ENCODE measurements around the gene CACNA1S.

CACNA1S gene

GRCh38 chr1:201023920-201024624, 88.2 kb downstream of the CACNA1S start:
- no peak for DNase-seq

DNA sequence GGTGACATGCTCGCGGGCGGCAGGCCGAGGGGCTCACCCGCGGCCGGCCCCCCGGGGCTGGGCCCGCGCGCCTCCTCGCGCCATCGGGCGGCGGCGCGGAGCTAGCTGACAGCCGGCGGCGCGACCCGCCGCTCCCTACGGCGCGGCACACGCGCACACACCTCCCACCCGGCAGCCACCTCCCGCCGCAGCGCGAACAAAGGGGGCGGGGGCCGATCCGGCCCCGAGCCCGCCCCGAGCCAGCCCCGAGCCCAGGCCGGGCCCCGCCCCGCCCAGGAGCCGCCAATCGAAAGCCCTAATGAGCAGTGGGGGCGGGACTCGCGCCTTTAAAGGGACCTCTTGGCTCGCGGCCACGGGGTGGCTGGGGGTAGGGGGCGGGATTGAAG, 88.7 kb downstream of the CACNA1S start, which contains the start of gene KIF21B:
Gene KIF21B, minus strand, starts transcription at position 198 of the 386 bp plus-strand sequence. CDS start 331 bp downstream, outside the sequence.
- peak; percentile 87 for DNase-seq

GRCh38 chr1:201022820-201023516, 89.3 kb downstream of the CACNA1S start:
- peak; percentile 36 for DNase-seq

DNA sequence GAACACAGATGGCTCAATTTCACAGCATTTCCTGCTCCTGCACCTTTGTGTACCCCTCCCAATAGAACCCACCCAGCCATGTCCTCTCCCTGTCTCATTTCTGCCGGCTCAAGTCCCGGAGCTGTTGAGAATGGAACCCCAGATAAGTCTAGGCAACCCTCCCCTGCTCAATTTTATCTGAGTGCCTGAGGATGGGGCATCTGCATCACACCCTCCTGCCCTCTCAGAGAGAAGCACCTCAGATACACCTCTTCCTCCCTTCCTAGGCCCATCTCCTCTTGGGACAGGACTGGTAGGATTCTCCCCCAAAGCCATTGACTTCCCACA, 89.8 kb downstream of the CACNA1S start:
- no peak for DNase-seq

GRCh38 chr1:201021630-201022492, 90.4 kb downstream of the CACNA1S start:
- no peak for DNase-seq

DNA sequence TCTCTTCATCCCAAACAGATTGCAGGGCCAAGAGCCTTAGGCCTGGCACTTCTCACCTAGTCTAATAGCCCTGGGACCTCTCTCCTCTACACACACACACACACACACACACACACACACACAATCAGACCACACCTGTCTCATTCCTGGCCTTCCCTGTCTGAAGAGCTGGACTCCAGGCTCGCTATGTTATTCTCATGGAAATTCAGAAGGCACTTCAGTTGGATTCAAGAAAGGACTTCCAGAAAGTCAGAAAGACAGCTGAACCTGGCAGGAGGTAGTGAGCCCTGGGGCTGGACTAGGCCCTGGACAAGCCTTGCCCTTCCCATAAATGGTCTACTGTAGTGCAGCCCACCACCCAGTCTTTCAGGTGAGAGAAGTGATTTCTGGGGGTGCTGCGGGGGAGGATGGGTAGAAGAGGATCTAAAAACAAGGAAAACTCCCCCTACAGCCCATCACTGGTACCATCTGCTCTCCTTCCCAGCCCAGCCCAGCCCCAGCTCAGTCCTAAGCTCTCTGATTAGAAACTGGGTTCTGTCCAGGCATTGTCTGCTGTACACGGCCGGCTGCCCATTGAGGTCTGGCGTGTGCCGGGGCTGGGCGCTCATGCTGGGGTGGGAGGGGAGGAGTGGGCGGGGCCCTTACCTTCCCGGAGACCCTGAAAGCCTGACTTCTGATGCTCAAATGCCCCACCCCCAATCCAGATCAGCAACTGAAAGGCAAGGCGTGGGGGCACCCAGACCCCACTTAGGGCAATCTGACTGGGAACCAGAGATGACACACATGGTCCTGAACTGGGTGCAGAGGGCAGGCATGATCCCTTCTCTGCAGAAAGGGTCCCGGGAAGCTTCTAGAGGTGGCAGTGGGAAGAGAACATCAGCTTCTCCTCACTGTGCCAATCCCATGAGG, 91.3 kb downstream of the CACNA1S start:
- DNase-seq = peak; percentile 29

DNA sequence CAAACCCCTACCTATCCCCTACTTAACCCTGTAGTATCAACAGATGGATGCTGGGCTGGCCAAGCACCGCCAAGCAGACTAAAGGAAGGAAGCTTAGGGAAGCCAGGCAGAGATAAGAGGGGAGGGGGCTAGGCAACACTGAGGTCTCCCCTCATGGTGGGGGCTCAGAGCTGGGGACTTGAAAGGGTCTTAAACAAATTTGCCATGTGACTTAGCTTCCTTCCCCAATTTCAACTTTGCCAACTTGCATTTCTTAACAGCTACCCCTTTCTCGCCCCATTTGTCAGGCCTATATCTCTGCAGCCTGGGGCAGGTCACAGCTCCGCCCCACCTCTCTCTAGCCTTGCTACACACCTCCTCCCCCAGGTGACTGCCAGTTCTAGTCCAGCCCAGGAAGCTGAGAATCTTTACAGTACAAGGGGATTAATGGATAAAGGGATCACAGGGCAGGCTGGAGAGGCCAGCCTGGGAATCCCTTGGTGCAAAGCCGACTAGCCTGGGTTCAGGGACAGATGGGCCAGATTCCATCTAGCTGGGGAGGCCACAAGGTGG, 92.1 kb downstream of the CACNA1S start:
- no peak for DNase-seq

- DNase-seq = peak; percentile 77
These were observed 92.8 kb downstream of the CACNA1S start for GRCh38 chr1:201019321-201019977.

DNA sequence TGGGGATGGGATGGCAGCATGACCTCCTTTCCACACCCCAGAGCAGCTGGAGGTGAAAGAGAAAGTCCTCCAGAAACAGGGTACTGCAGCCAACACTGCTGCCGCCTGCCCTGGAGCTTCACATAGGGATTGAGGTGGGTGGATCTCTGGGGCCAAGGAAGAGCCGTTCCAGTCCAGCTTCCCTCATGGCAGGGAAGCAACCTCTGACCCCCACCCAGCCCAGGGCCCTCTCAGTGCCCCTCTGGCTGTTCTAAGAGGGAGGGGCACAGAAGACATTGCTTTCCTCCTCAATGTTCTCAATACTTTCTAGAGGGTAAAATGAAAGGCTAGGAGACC, 94.4 kb downstream of the CACNA1S start:
- DNase-seq = no peak

- DNase-seq = no peak
These were observed 95.0 kb downstream of the CACNA1S start for GRCh38 chr1:201016943-201017827.

DNA sequence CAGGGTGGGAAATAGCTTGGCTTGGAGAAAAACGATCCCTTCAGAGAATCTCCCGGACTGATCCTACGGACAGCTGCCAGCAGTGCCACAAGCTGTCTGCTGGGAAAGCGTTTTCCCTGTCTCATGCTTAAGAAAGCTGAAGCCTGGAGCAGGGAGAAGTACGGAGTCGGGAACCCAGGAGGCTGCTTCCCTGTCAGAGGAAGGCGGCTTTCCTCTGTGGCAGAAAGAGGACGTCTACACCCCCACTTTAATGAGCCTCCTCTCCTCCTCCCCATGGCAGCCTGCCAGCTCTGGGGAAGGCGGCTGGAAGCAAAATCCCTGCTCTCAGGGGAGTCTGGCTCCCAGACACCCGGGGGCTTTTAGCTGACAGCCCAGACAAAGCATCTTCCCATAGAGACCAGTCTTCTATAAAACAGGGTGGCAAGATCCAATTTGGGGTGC, 96.0 kb downstream of the CACNA1S start:
- no peak for DNase-seq

- DNase-seq = no peak
These were observed 96.6 kb downstream of the CACNA1S start for GRCh38 chr1:201015551-201016091.

GRCh38 chr1:201014816-201015200, 97.4 kb downstream of the CACNA1S start:
- DNase-seq = no peak

DNA sequence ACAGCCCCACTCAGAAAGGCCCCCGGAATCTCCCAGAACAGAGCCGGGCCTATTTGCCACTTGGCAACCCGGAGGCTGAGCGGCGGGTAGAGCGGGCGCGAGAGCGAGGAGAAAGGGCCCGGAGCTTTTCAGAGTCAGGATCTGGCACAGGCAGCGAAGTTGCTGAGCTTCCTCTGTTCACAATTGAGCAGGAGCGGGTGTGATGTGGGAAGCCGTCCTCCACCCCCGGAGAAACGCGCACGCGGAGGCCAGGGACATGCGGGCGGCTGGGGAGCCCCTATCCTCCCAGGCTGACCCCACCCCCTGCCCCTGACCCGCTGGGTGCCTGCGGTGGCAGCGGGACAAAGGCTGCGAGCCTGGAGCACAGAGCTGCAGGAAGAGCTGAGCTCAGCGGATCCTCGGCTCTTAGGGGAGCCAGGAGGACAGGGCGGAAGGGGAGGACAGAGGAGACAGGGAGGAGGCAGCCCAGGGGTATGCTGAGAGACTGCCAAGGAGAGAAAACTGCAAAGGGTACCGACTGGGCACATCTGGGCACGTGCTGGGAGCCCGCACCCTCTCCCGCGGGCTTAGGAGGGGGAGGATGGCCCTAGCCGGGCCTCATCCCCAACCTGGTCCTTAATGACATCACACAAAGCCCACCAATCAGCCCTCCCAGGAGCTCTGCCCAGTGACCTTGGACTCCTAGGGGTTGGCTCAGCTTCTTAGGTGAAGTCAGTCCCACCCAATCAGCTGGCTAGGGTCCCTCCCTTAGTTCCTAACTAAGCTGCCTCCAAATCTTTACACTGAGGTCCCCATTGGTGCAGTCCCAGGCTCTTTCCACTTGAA, 98.0 kb downstream of the CACNA1S start:
- no peak for DNase-seq

GRCh38 chr1:201013031-201013485, 99.2 kb downstream of the CACNA1S start:
- no peak for DNase-seq

GRCh38 chr1:201011616-201012015, 100.6 kb downstream of the CACNA1S start:
- no peak for DNase-seq

- DNase-seq = no peak
These were observed 102.1 kb downstream of the CACNA1S start for GRCh38 chr1:201009962-201010645.

DNA sequence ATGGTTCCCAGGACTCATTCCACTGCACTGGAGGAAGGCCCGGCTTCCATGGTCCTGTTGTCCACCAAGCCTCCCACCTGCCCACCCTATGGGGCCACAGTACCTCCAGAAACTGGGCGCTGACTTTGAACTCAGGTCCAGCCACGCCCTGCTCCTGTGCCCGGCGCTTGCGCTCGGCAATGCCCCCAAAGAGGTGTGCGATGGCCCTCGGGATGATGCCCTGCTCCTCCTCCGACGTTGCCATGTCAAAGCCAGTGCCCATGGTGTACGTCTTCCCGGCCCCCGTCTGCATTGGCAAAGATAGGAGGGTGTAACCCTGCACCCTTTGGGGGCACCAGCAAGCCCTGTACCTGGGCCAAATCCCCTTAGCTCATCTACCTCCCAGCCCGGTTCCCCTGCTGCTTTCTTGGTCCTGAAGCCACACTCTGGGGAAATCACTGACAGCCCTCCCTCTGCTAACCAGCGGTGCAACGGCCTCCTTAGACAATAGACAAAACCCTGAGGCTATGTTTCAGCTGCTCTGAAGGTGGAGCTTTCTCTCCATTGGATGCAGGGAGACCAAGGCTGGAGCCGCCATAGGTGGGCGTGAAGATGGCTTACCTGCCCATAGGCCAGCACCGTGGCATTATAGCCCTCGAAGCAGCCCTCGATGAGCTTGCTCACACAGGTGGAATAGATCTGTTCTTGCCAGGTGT, 103.4 kb downstream of the CACNA1S start:
- no peak for DNase-seq

Measured in stimulated activated CD4-positive, alpha-beta T cell treated with anti-CD3 and anti-CD28 coated beads, Interleukin-12 subunit alpha, Interleukin-12 subunit beta, amount 100 ng/mL, for 4 hours (primary cell).